Measurements from ENCODE around the gene CTNND2.

The CTNND2 gene

GRCh38 chr5:11043881-11044280, 860.4 kb downstream of the CTNND2 start:
- Histone ChIP-seq H2AFZ (ENCODE audit: low read depth) (no peak overlapping the region), H3K4me2 (no peak overlapping the region), H3K79me2 (ENCODE audit: insufficient read depth, low read depth) (no peaks in the 10 kb centered on the region), H3K27ac (no peak overlapping the region), H4K20me1 (ENCODE audit: insufficient read depth) (no peaks in the 10 kb centered on the region), H3K27me3 (ENCODE audit: insufficient read depth, low read depth) (no peaks in the 10 kb centered on the region), H3K4me3 (IDR thresholded peaks at IDR 0.05; ENCODE audit: insufficient read depth, low read depth, low read length) (no peak overlapping the region), H3K4me1 (ENCODE audit: low read depth, poor library complexity, severe bottlenecking) (peaks cover 5% of the 10 kb centered on the region), H3K9ac (no peak overlapping the region), H3K36me3 (ENCODE audit: insufficient read depth) (no peaks in the 10 kb centered on the region)
- TF ChIP-seq CTCF (conservative IDR thresholded peaks at IDR 0.05; ENCODE audit: low read depth, low read length), result no peak

GRCh38 chr5:11040345-11040744, 863.9 kb downstream of the CTNND2 start:
- Histone ChIP-seq H3K4me1 (ENCODE audit: low read depth, poor library complexity, severe bottlenecking) (peaks cover 18% of the 10 kb centered on the region), H4K20me1 (ENCODE audit: insufficient read depth) (no peaks in the 10 kb centered on the region), H3K79me2 (ENCODE audit: insufficient read depth, low read depth) (no peaks in the 10 kb centered on the region), H3K27me3 (ENCODE audit: insufficient read depth, low read depth) (no peaks in the 10 kb centered on the region), H3K4me3 (IDR thresholded peaks at IDR 0.05; ENCODE audit: insufficient read depth, low read depth, low read length) (no peak overlapping the region), H3K9ac (no peak overlapping the region), H2AFZ (ENCODE audit: low read depth) (no peak overlapping the region), H3K36me3 (ENCODE audit: insufficient read depth) (no peaks in the 10 kb centered on the region), H3K4me2 (no peak overlapping the region), H3K27ac (no peak overlapping the region)
- no peak for TF ChIP-seq CTCF (conservative IDR thresholded peaks at IDR 0.05; ENCODE audit: low read depth, low read length)

GRCh38 chr5:11038772-11039171, 865.5 kb downstream of the CTNND2 start:
- Histone ChIP-seq H3K9ac (no peak overlapping the region), H3K79me2 (ENCODE audit: insufficient read depth, low read depth) (no peaks in the 10 kb centered on the region), H2AFZ (ENCODE audit: low read depth) (no peak overlapping the region), H3K4me1 (ENCODE audit: low read depth, poor library complexity, severe bottlenecking) (peaks cover 18% of the 10 kb centered on the region), H3K4me2 (peak overlapping the region; percentile 26; the same call in 1 of the 2 replicates), H3K27ac (no peak overlapping the region), H4K20me1 (ENCODE audit: insufficient read depth) (no peaks in the 10 kb centered on the region), H3K36me3 (ENCODE audit: insufficient read depth) (no peaks in the 10 kb centered on the region), H3K4me3 (IDR thresholded peaks at IDR 0.05; ENCODE audit: insufficient read depth, low read depth, low read length) (no peak overlapping the region), H3K27me3 (ENCODE audit: insufficient read depth, low read depth) (no peaks in the 10 kb centered on the region)
- no peak for TF ChIP-seq CTCF (conservative IDR thresholded peaks at IDR 0.05; ENCODE audit: low read depth, low read length)

- TF ChIP-seq CTCF (conservative IDR thresholded peaks at IDR 0.05; ENCODE audit: low read depth, low read length), result no peak
- no peak overlapping the region for H2AFZ ChIP-seq (ENCODE audit: low read depth)
These were observed 866.3 kb downstream of the CTNND2 start for GRCh38 chr5:11037941-11038340.

More at GRCh38 chr5:11037941-11038340, 866.3 kb downstream of the CTNND2 start:
- Histone ChIP-seq H3K36me3 (ENCODE audit: insufficient read depth) (no peaks in the 10 kb centered on the region), H3K4me2 (no peak overlapping the region), H3K27ac (no peak overlapping the region), H3K79me2 (ENCODE audit: insufficient read depth, low read depth) (no peaks in the 10 kb centered on the region), H3K4me3 (IDR thresholded peaks at IDR 0.05; ENCODE audit: insufficient read depth, low read depth, low read length) (no peak overlapping the region), H3K27me3 (ENCODE audit: insufficient read depth, low read depth) (no peaks in the 10 kb centered on the region), H3K4me1 (ENCODE audit: low read depth, poor library complexity, severe bottlenecking) (peaks cover 18% of the 10 kb centered on the region), H4K20me1 (ENCODE audit: insufficient read depth) (no peaks in the 10 kb centered on the region), H3K9ac (no peak overlapping the region)

Measured in KMS-11 (cell line).